ENCODE measurements around the gene EIF4E1B.

GRCh38 chr5:176659512-176659839, 29.0 kb downstream of the EIF4E1B start:
- TF ChIP-seq ZNF384 (IDR thresholded peaks at IDR 0.05) (no peak), FOXM1 (IDR thresholded peaks at IDR 0.05; ENCODE audit: borderline replicate concordance) (no peak), PKNOX1 (IDR thresholded peaks at IDR 0.05) (no peak), ARNT (IDR thresholded peaks at IDR 0.05) (no peak), ELF4 (IDR thresholded peaks at IDR 0.05) (no peak), SP1 (IDR thresholded peaks at IDR 0.05) (no peak), SUZ12 (IDR thresholded peaks at IDR 0.05) (no peak), FOXK2 (IDR thresholded peaks at IDR 0.05) (no peak), TARDBP (IDR thresholded peaks at IDR 0.05) (no peak), FOXA1 (IDR thresholded peaks at IDR 0.05) (no peak), BHLHE40 (IDR thresholded peaks at IDR 0.05; ENCODE audit: borderline replicate concordance) (no peak), HDGF (IDR thresholded peaks at IDR 0.05; ENCODE audit: borderline replicate concordance) (no peak)

All from HEK293T (cell line).